ENCODE data around the gene NCOA7. TPM values are rescaled to one million over a fixed set of nuclear protein-coding genes. Genes with fewer than 3 reads are reported as not detected.

NCOA7 gene
- total RNA-seq, 1 experiment from 2014 or later = 13.8 TPM

- no TSS peak for BruUV-seq (replicated peaks)
- Histone ChIP-seq H4K20me1 (ENCODE audit: insufficient read depth) (no peaks in the 10 kb centered on the region), H3K9ac (ENCODE audit: low read length) (no peak overlapping the region), H3K79me2 (ENCODE audit: insufficient read depth, low read length) (no peaks in the 10 kb centered on the region), H3K9me3 (ENCODE audit: control insufficient read depth in 1 of 2, insufficient read depth in 1 of 2, low read depth in 1 of 2, low read length in 2 of 2) (no peaks in the 10 kb centered on the region), H3K4me2 (ENCODE audit: low read length) (no peak overlapping the region), H3K36me3 (ENCODE audit: control insufficient read depth in 1 of 2, insufficient read depth in 2 of 2, low read length in 2 of 2) (no peaks in the 10 kb centered on the region), H3K4me3 (replicated peaks in 1 of 2; ENCODE audit: low read depth in 1 of 2, low read length in 2 of 2) (no peak overlapping the region), H3K4me1 (ENCODE audit: control insufficient read depth in 1 of 2, insufficient read depth in 2 of 2, low read length in 2 of 2) (peaks cover 0 to 4% of the 10 kb centered on the region in 2 experiments; a peak in 1 of 4 replicates), H3K27ac (ENCODE audit: low read depth, low read length) (no peak overlapping the region), H3K27me3 (ENCODE audit: insufficient read depth, low read length) (no peaks in the 10 kb centered on the region), H2AFZ (ENCODE audit: low read depth, low read length, poor library complexity, severe bottlenecking) (no peak overlapping the region), H3K9me2 (ENCODE audit: insufficient read depth) (no peaks in the 10 kb centered on the region)
- TF ChIP-seq YY1 (IDR thresholded peaks at IDR 0.05; ENCODE audit: extremely low read depth, insufficient replicate concordance, low read depth, low read length) (no peak), JUND (IDR thresholded peaks at IDR 0.05) (no peak), SIN3A (IDR thresholded peaks at IDR 0.05; ENCODE audit: low read depth) (no peak), MAX (IDR thresholded peaks at IDR 0.05) (no peak), POLR2A (IDR thresholded peaks at IDR 0.05; ENCODE audit: borderline replicate concordance, extremely low read depth, insufficient read depth, insufficient read length) (no peak), CBX3 (IDR thresholded peaks at IDR 0.05; ENCODE audit: low read depth) (no peak), ATF3 (IDR thresholded peaks at IDR 0.05) (no peak), FOSL1 (IDR thresholded peaks at IDR 0.05; ENCODE audit: low read depth) (no peak), CTCF (IDR thresholded peaks at IDR 0.05 in 2 of 3, conservative IDR thresholded peaks at IDR 0.05 in 1 of 3; ENCODE audit: borderline replicate concordance in 1 of 3, insufficient read depth in 1 of 3, low read depth in 2 of 3, low read length in 2 of 3) (no peak), ZFX (IDR thresholded peaks at IDR 0.05) (no peak), EZH2 (IDR thresholded peaks at IDR 0.05) (no peak), CEBPB (IDR thresholded peaks at IDR 0.05; ENCODE audit: low read depth) (no peak), ELF1 (IDR thresholded peaks at IDR 0.05; ENCODE audit: borderline replicate concordance, low read depth) (no peak), EZH2phosphoT487 (IDR thresholded peaks at IDR 0.05; ENCODE audit: borderline replicate concordance) (no peak), ZNF274 (IDR thresholded peaks at IDR 0.05; ENCODE audit: low read depth, low read length) (no peak), EGR1 (IDR thresholded peaks at IDR 0.05; ENCODE audit: low read depth) (no peak), POLR2AphosphoS5 (IDR thresholded peaks at IDR 0.05; ENCODE audit: low read depth, low read length) (no peak), TCF7L2 (IDR thresholded peaks at IDR 0.05; ENCODE audit: borderline replicate concordance, extremely low read depth, insufficient read depth, insufficient read length) (no peak), SP1 (IDR thresholded peaks at IDR 0.05; ENCODE audit: low read depth) (no peak)
- no peak for ATAC-seq
- ChIA-PET POLR2A (no interaction called here), CTCF (no interaction called here), RAD21 (ENCODE audit: low non-redundant PET in 1 of 2, low total read pairs in 2 of 2, uncharacterized antibody in 2 of 2, unreplicated experiment in 2 of 2) (no interaction called here)
- no peak for DNase-seq (ENCODE audit: low read depth, low spot score)
- intact Hi-C loops (cut with micrococcal nuclease) = no loop called here
These were observed 12.2 kb downstream of the NCOA7 start for GRCh38 chr6:125802943-125803377.
